Nephron (organoid): ENCODE data around the gene ZSWIM6.
A peak's percentile ranks its signal among the peaks of the same experiment; 100 is the strongest.

Experiments
- H3K27ac Mint-ChIP-seq, 3 experiments: 2 replicates each; pipeline ENCODE4 v1.8.0; 2020; ENCODE audit warnings: mixed read lengths in 3 of 3, mild to moderate bottlenecking in 2 of 3, moderate library complexity in 1 of 3
- H3K27me3 Mint-ChIP-seq: 2 replicates; pipeline ENCODE4 v1.8.0; 2021; ENCODE audit warnings: low read depth, mild to moderate bottlenecking, moderate library complexity, mixed read lengths
- H3K36me3 Mint-ChIP-seq: 2 replicates; pipeline ENCODE4 v1.8.0; 2020; ENCODE audit warnings: low read depth, mixed read lengths
- H3K4me1 Mint-ChIP-seq: 2 replicates; pipeline ENCODE4 v1.8.0; 2020; ENCODE audit warnings: mixed read lengths
- H3K4me3 Mint-ChIP-seq, 3 experiments: 2 replicates each; pipeline ENCODE4 v1.8.0; 2020; ENCODE audit warnings: mild to moderate bottlenecking in 3 of 3, mixed read lengths in 3 of 3, moderate library complexity in 2 of 3
- H3K9me3 Mint-ChIP-seq: 2 replicates; pipeline ENCODE4 v1.8.0; 2020; ENCODE audit warnings: mixed read lengths
- CTCF ChIP-seq, 3 experiments: fragments of 200-600 bp; sonication (generic); IDR thresholded peaks; one replicate each; pipeline ENCODE4 v1.5.0; 2021; ENCODE audit warnings: antibody characterized with exemption in 3 of 3; ENCODE audit not compliant: unreplicated experiment in 3 of 3

ZSWIM6 gene

GRCh38 chr5:61416010-61416409 lies 84.0 kb downstream of the ZSWIM6 start:
- Mint-ChIP-seq H3K9me3 (no peaks in the 10 kb centered on the region), H3K27ac (peak overlapping the region; percentile 9 to 60 (median 41)), H3K4me1 (peaks cover 37% of the 10 kb centered on the region), H3K4me3 (no peak overlapping the region), H3K36me3 (peaks cover 7% of the 10 kb centered on the region), H3K27me3 (no peaks in the 10 kb centered on the region)
- TF ChIP-seq CTCF (IDR thresholded peaks at IDR 0.05; ENCODE audit: unreplicated experiment in 3 of 3) = no peak

GRCh38 chr5:61416420-61416819 lies 84.4 kb downstream of the ZSWIM6 start:
- H3K4me3 Mint-ChIP-seq = no peak overlapping the region
- peaks cover 37% of the 10 kb centered on the region for H3K4me1 Mint-ChIP-seq
- TF ChIP-seq CTCF (IDR thresholded peaks at IDR 0.05; ENCODE audit: unreplicated experiment in 3 of 3) = no peak
- peaks cover 11% of the 10 kb centered on the region for H3K36me3 Mint-ChIP-seq
- H3K27ac Mint-ChIP-seq = peak overlapping the region in 2 of 3 experiments; percentile 41 to 63
- no peaks in the 10 kb centered on the region for H3K27me3 Mint-ChIP-seq
- no peaks in the 10 kb centered on the region for H3K9me3 Mint-ChIP-seq

GRCh38 chr5:61417340-61417739 lies 85.3 kb downstream of the ZSWIM6 start:
- H3K4me1 Mint-ChIP-seq = peaks cover 32% of the 10 kb centered on the region

GRCh38 chr5:61417851-61418250 lies 85.8 kb downstream of the ZSWIM6 start:
- peaks cover 22% of the 10 kb centered on the region for H3K36me3 Mint-ChIP-seq
- H3K4me1 Mint-ChIP-seq = peaks cover 32% of the 10 kb centered on the region
- H3K27ac Mint-ChIP-seq = no peak overlapping the region
- no peaks in the 10 kb centered on the region for H3K27me3 Mint-ChIP-seq
- no peak overlapping the region for H3K4me3 Mint-ChIP-seq
- TF ChIP-seq CTCF (IDR thresholded peaks at IDR 0.05; ENCODE audit: unreplicated experiment in 3 of 3) = no peak
- H3K9me3 Mint-ChIP-seq = peaks cover 8% of the 10 kb centered on the region

More at GRCh38 chr5:61417340-61417739, 85.3 kb downstream of the ZSWIM6 start:
- peak overlapping the region in 1 of 3 experiments; percentile 31 for H3K27ac Mint-ChIP-seq
- no peak overlapping the region for H3K4me3 Mint-ChIP-seq
- no peak for TF ChIP-seq CTCF (IDR thresholded peaks at IDR 0.05; ENCODE audit: unreplicated experiment in 3 of 3)
- H3K36me3 Mint-ChIP-seq = peaks cover 17% of the 10 kb centered on the region
- H3K27me3 Mint-ChIP-seq = no peaks in the 10 kb centered on the region
- peaks cover 6% of the 10 kb centered on the region for H3K9me3 Mint-ChIP-seq

- Mint-ChIP-seq H3K27me3 (no peaks in the 10 kb centered on the region), H3K4me3 (no peak overlapping the region)
Observed at GRCh38 chr5:61419106-61419505, 87.0 kb downstream of the ZSWIM6 start.

More at GRCh38 chr5:61419106-61419505, 87.0 kb downstream of the ZSWIM6 start:
- Mint-ChIP-seq H3K9me3 (peaks cover 8% of the 10 kb centered on the region), H3K27ac (no peak overlapping the region), H3K36me3 (peaks cover 23% of the 10 kb centered on the region), H3K4me1 (peaks cover 36% of the 10 kb centered on the region)
- no peak for TF ChIP-seq CTCF (IDR thresholded peaks at IDR 0.05; ENCODE audit: unreplicated experiment in 3 of 3)
